KBM-7 (cell line): ENCODE results near the gene PILRA.
A peak's percentile ranks its signal among the peaks of the same experiment; 100 is the strongest.
"Not testable (repeated sequence)": the region's sequence is repeated elsewhere in the genome, so short reads cannot be mapped to it uniquely, and the experiment has no call there.

Experiments used
- DNase-seq: peaks from one replicate; pipeline ENCODE4 v3.0.0-alpha.2; 2015
- in situ Hi-C: fragments of 300-500 bp; cut with MboI; formaldehyde crosslinking; loops from 2 replicates; pipeline ENCODE4 v1.14.3; 2020; ENCODE audit warnings: low sequenced_read_pairs, low pct_unique_long_range_greater_than_20kb, mixed read lengths

Gene PILRA

GRCh38 chr7:100429637-100430492, 56.6 kb downstream of the PILRA start, which contains the start of gene MEPCE:
TSS of gene MEPCE (plus strand) at chr7:100429831. CDS start at chr7:100430019, 188 bp downstream.
- DNase-seq = peak; percentile 96
- in situ Hi-C loops = no loop called here

- in situ Hi-C loops = no loop called here
- DNase-seq = no peak
Observed at GRCh38 chr7:100430493-100431285, 57.4 kb downstream of the PILRA start.

- in situ Hi-C loops = no loop called here
- DNase-seq = no peak
Observed at GRCh38 chr7:100431286-100431735, 58.0 kb downstream of the PILRA start.

- no peak for DNase-seq
- in situ Hi-C loops = no loop called here
Observed at GRCh38 chr7:100432053-100432452, 58.8 kb downstream of the PILRA start.

GRCh38 chr7:100432621-100433275, 59.5 kb downstream of the PILRA start:
- in situ Hi-C loops = no loop called here
- DNase-seq = no peak

DNA sequence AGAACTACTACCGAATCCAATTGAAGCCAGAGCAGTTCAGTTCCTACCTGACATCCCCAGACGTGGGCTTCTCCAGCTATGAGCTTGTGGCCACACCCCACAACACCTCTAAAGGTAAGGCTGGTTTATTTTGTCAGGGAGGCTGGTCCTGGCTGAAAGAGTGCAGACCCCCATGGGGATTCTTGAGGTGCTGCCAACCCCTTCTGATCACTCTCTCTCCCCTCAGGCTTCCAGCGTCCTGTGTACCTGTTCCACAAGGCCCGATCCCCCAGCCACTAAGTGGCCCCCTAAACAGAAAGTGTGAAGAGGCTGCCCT, 59.9 kb downstream of the PILRA start:
- no peak for DNase-seq
- in situ Hi-C loops = no loop called here

- in situ Hi-C loops = no loop called here
- no peak for DNase-seq
Observed at GRCh38 chr7:100433592-100434296, 60.5 kb downstream of the PILRA start.

- in situ Hi-C loops = no loop called here
- no peak for DNase-seq
Observed at GRCh38 chr7:100434297-100435144, 61.2 kb downstream of the PILRA start.

DNA sequence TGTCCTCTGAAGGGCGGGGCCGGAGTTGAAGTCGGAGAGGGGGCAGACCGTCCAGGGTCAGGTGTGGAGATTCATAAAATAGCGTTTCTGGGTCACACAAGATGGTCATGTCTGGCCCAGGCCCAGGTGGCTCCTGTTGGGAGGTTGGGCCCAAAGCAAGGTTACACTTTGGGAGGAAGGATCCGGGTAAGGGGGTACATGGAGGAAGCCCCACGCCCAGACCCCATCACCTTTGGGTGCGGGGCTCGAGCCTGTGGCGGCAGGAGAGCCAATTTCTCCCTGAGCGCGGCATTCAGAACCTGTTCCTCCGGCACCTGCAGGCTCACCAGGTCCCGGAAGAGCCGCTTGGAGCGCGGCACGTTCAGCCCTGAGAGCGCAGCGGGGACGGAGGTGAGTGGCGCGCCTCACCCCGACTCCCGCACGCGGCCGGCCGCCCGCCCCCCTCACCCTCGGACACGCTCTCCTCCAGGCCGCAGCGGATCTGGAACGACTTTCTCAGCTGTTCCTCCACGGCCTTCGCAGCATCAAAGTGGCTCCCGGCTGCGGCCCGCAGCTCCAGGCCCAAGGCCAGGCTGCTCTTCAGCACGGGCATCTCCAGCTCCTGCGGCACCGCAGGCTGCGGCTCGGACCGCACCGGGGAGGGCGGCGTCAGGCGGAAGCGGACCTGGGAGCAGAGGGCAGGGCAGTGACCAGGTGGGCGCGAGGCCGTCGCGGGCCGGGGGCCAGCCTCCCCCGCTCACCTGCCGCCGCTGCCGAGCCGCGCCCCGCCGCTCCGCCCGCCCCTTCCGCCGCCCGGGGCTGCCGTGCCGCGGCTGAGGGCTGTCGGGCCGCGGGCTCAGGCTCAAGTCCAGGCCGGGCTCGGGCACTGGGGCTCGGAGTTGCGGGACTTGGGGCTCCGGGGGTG, 62.4 kb downstream of the PILRA start:
- in situ Hi-C loops = no loop called here
- DNase-seq = peak; percentile 34

DNA sequence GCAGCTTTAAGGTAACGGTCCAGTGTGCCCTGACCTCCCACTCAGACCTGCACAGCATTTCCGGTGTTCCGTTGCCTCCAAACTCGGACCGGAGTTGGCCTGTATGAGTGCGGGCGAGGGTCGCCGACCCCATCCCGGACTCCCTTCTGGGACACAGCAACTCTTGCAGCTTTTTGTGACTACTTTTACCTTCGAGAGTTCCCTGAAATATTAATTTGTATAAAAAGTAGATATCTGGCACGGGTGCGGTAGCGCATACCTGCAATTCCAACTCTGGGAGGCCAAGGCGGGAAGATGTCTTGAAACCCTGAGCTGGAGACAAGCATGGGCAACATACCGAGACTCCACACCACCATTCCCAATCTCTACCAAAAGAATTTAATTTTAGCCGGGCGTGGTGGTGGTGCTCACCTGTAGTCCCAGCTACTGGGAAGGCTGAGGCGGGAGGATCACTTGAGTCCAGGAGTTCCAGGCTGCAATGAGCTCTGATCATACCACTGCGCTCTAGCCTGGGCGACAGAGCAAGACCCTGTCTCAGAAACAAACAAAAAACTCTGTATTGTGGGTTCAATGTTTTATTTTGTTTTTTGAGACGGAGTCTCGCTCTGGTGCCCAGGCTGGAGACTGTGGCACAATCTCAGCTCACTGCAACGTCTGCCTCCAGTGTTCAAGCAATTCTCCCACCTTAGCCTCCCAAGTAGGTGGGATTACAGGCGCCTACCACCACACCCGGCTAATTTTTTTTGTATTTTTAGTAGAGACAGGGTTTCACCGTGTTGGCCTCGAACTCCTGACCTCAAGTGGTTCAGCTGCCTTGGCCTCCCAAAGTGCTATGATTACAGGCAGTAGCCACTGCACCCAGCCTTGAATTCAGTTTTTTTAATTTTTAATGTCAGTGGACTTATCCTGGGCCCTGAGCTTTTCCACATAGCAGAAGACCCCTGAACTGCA, 64.1 kb downstream of the PILRA start:
- DNase-seq = no peak
- in situ Hi-C loops = no loop called here

DNA sequence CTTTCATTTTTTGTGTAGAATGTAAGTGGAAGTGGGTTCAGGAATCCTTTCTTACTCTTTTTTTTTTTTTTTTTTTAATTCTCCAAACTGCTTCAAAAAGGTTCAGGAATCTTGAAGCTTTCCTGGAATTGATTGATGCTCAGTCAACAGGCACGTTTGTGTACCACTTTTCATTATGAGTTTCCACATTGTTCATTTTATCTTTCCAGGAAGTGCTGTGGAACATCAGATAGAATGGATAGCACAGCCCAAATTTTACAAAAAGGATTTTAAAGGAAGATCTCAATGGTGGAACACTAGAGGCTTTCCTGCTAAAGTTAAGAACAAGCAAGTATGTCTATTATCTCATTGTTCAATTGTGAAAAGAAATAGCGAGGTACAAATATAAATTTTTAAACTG, 64.9 kb downstream of the PILRA start:
- DNase-seq = no peak
- in situ Hi-C loops = no loop called here

GRCh38 chr7:100438731-100439130, 65.4 kb downstream of the PILRA start:
- DNase-seq, in situ Hi-C loops: not testable (repeated sequence)

DNA sequence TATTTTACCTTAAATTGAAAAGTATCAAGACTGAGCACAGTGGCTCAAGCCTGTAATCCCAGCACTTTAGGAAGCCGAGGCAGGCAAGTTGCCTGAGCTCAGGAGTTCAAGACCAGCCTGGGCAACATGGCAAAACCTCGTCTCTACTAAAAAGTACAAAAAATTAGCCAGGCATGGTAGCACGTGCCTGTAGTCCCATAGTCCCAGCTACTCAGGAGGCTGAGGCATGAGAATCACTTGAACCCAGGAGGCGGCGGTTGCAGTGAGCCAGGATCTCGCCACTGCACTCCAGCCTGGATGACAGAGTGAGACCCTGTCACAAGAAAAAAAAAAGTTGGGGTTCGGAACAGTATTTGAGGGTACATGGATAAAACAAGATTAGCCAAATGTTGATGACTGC, 66.0 kb downstream of the PILRA start:
- DNase-seq, in situ Hi-C loops: not testable (repeated sequence)

- in situ Hi-C loops = no loop called here
Observed at GRCh38 chr7:100441641-100442535, 68.6 kb downstream of the PILRA start.

DNA sequence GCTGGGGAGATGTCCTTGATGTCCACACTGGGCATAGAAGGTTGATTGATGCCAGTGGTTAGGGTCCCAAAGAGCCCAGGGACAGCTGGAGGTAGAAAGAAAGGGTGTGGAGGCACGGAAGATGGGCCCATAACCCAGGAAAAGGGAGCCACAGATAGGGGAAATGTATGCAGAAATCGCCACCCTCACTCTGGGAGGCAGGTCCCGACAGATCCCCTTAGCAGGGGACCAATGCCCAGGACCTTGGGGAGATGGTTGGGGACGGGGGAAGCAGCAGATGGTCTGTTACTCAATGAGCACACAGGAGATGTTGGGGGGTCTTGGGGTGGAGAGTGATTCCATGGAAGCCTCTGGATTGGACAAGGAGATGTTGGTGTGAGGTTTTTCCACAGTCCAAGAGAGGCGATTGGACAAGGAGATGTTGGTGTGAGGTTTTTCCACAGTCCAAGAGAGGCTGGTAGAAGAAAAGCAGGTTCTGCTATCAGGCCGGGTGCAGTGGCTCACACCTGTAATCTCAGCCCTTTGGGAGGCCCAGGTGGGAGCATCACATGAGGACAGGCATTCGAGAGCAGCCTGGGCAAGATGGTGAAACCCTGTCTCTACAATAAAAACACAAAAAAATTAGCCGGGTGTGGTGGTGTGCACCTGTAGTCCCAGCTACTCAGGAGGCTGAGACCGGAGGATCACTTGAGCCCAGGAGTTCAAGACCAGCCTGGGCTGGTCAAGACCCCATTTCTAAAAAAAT, 70.0 kb downstream of the PILRA start:
- in situ Hi-C loops = no loop called here
- no peak for DNase-seq

More at GRCh38 chr7:100441641-100442535, 68.6 kb downstream of the PILRA start:
- DNase-seq = no peak
